HUES6 (cell line): ENCODE data around the gene DPYSL4.

ENCODE experiments used
- H3K27ac ChIP-seq: 2 replicates; pipeline ENCODE4 v1.7.0; 2013; ENCODE audit warnings: low read depth, mild to moderate bottlenecking, low read length, inconsistent platforms
- H3K27me3 ChIP-seq: 2 replicates; pipeline ENCODE4 v1.6.1; 2013; ENCODE audit warnings: low read length; ENCODE audit not compliant: control insufficient read depth, insufficient read depth
- H3K36me3 ChIP-seq: 2 replicates; pipeline ENCODE4 v1.6.1; 2013; ENCODE audit warnings: low read length; ENCODE audit not compliant: control insufficient read depth, insufficient read depth
- H3K4me1 ChIP-seq: 2 replicates; pipeline ENCODE4 v1.6.1; 2013; ENCODE audit warnings: low read length; ENCODE audit not compliant: control insufficient read depth, insufficient read depth
- H3K4me3 ChIP-seq: 2 replicates; pipeline ENCODE4 v1.5.1; 2013; ENCODE audit warnings: low read depth, low read length
- H3K9ac ChIP-seq: one replicate; pipeline ENCODE4 v1.6.1; 2013; ENCODE audit warnings: mild to moderate bottlenecking, low read length
- H3K9me3 ChIP-seq: 2 replicates; pipeline ENCODE4 v1.6.1; 2013; ENCODE audit warnings: low read depth, low read length; ENCODE audit not compliant: control insufficient read depth, insufficient read depth

Gene DPYSL4

GRCh38 chr10:132250481-132251475, 64.0 kb downstream of the DPYSL4 start:
- Histone ChIP-seq H3K4me3 (no peak overlapping the region), H3K27me3 (peaks cover 4% of the 10 kb centered on the region; the same call in 1 of the 2 replicates), H3K36me3 (no peaks in the 10 kb centered on the region), H3K4me1 (peaks cover 9% of the 10 kb centered on the region; the same call in 1 of the 2 replicates), H3K27ac (no peak overlapping the region), H3K9ac (no peak overlapping the region), H3K9me3 (no peaks in the 10 kb centered on the region)

DNA sequence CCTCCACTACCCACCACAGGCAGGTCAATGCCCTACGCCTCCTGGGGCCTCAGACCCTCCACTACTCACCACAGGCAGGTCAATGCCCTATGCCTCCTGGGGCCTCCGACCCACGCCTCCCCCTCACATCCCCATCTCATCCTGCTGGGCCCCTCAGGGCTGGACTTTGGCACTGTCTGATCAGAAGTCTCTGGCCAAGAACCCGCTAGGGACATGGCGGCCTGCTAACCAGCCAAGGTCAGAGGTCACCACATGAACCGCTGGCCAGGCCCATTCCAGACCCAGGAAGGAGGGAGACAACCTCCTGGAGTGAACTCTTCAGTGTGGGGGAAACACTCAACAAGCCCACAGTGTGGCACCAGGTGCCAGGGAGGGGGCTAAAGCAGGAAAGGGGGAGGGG, 65.2 kb downstream of the DPYSL4 start:
- H3K27me3 ChIP-seq, result peaks cover 4% of the 10 kb centered on the region; the same call in 1 of the 2 replicates
- H3K9ac ChIP-seq, result no peak overlapping the region
- H3K36me3 ChIP-seq, result no peaks in the 10 kb centered on the region
- peaks cover 9% of the 10 kb centered on the region; the same call in 1 of the 2 replicates for H3K4me1 ChIP-seq
- no peak overlapping the region for H3K4me3 ChIP-seq
- no peak overlapping the region for H3K27ac ChIP-seq
- H3K9me3 ChIP-seq, result no peaks in the 10 kb centered on the region

GRCh38 chr10:132252412-132252811, 65.7 kb downstream of the DPYSL4 start:
- peaks cover 9% of the 10 kb centered on the region; the same call in 1 of the 2 replicates for H3K4me1 ChIP-seq
- H3K27ac ChIP-seq, result no peak overlapping the region
- H3K36me3 ChIP-seq, result no peaks in the 10 kb centered on the region
- no peak overlapping the region for H3K9ac ChIP-seq
- H3K4me3 ChIP-seq, result no peak overlapping the region
- H3K9me3 ChIP-seq, result no peaks in the 10 kb centered on the region
- H3K27me3 ChIP-seq, result peaks cover 4% of the 10 kb centered on the region; the same call in 1 of the 2 replicates

DNA sequence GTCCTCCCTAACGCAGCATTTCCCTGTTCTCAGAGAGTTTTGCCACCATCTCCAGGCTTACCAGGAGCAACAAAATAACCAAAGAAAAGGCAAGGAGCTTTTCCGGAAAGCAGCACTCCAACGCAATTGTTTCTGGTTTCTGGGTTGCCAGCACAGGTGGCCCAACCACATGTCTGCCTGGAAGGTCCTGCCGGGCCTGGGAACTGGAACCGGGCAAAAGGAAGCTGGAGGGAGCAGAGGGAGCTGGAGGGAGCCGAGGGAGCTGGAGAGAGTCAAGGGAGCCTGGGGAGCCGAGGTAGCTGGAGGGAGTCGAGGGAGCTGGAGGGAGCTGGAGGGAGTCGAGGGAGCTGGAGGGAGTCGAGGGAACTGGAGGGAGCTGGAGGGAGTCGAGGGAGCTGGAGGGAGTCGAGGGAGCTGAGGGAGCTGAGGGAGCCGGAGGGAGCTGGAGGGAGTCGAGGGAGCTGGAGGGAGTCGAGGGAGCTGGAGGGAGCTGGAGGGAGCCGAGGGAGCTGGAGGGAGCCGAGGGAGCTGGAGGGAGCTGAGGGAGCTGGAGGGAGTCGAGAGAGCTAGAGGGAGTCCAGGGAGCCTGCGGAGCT, 66.4 kb downstream of the DPYSL4 start:
- Histone ChIP-seq H3K4me3 (peak overlapping the region; percentile 69), H3K9ac (no peak overlapping the region), H3K27me3 (peaks cover 4% of the 10 kb centered on the region; the same call in 1 of the 2 replicates), H3K27ac (no peak overlapping the region), H3K9me3 (no peaks in the 10 kb centered on the region), H3K36me3 (no peaks in the 10 kb centered on the region), H3K4me1 (peaks cover 9% of the 10 kb centered on the region; the same call in 1 of the 2 replicates)

DNA sequence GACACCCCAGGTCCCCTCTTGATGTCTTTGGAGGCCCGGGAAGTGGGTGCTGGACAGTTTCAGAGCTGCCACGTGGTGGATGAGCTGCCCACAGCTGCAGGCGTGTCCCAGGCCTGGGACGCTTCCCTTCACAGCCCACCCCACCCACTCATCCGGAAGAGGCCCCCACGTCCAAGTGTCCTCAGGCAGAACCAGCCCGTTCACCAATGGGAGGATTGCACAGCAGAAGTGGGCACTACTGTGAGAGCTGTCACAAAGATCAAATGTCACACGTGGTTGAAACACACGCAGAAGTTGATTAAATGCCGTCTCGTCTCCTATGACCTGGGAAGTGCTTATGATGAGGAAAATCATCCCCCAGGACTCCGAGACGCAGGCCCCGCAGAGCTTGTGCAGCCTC, 68.1 kb downstream of the DPYSL4 start:
- no peak overlapping the region for H3K9ac ChIP-seq
- H3K4me3 ChIP-seq, result no peak overlapping the region
- H3K27me3 ChIP-seq, result peaks cover 4% of the 10 kb centered on the region; the same call in 1 of the 2 replicates
- H3K36me3 ChIP-seq, result no peaks in the 10 kb centered on the region
- no peaks in the 10 kb centered on the region for H3K9me3 ChIP-seq
- H3K27ac ChIP-seq, result no peak overlapping the region
- peaks cover 5% of the 10 kb centered on the region; the same call in 1 of the 2 replicates for H3K4me1 ChIP-seq
